Lung (tissue), 12 donors: Measurements from ENCODE around the gene SLC26A11. TPM values are rescaled to one million over a fixed set of nuclear protein-coding genes. Genes with fewer than 3 reads are reported as not detected.

Experiments used
- ATAC-seq: fragments of 200-7000 bp; cut with Tn5 transposase; one replicate; pipeline ENCODE4 v1.9.1; 2020; ENCODE audit warnings: moderate number of reproducible peaks; ENCODE audit not compliant: insufficient read depth, low FRiP score
- DNase-seq, 3 donors: peaks; one replicate each; pipeline ENCODE4 v3.0.0-alpha.2; 2013 to 2017
- H3K27ac ChIP-seq, 2 donors: one replicate each; pipeline ENCODE4 v1.5.1; 2013; ENCODE audit warnings: mild to moderate bottlenecking in 2 of 2, moderate library complexity in 2 of 2, control low read depth in 1 of 2, inconsistent platforms in 1 of 2, low read depth in 1 of 2, low read length in 1 of 2
- H3K27me3 ChIP-seq, 3 donors: one replicate each; pipeline ENCODE4 v1.5.1; 2013; ENCODE audit warnings: low read length in 2 of 3; ENCODE audit not compliant: control insufficient read depth in 3 of 3, insufficient read depth in 3 of 3
- H3K36me3 ChIP-seq, 4 donors: one replicate each; pipeline ENCODE4 v1.5.1; 2013; ENCODE audit warnings: low read length in 4 of 4, mild to moderate bottlenecking in 1 of 4, moderate library complexity in 1 of 4; ENCODE audit not compliant: control insufficient read depth in 4 of 4, insufficient read depth in 4 of 4
- H3K4me1 ChIP-seq, 5 donors: one replicate each; pipeline ENCODE4 v1.5.1; 2013; ENCODE audit warnings: low read length in 5 of 5, mild to moderate bottlenecking in 2 of 5, moderate library complexity in 1 of 5; ENCODE audit not compliant: control insufficient read depth in 5 of 5, insufficient read depth in 5 of 5
- H3K4me3 ChIP-seq: one replicate; pipeline ENCODE4 v1.5.1; 2013; ENCODE audit warnings: mild to moderate bottlenecking, control low read depth, moderate library complexity
- H3K9ac ChIP-seq, 2 donors: one replicate each; pipeline ENCODE4 v1.5.1; 2013; ENCODE audit warnings: low read length in 2 of 2, control low read depth in 1 of 2; ENCODE audit not compliant: insufficient read depth in 1 of 2
- H3K9me3 ChIP-seq, 4 donors: one replicate each; pipeline ENCODE4 v1.5.1; 2013; ENCODE audit warnings: low read length in 3 of 4, mild to moderate bottlenecking in 1 of 4, moderate library complexity in 1 of 4; ENCODE audit not compliant: control insufficient read depth in 4 of 4, insufficient read depth in 3 of 4
- CTCF ChIP-seq: IDR thresholded peaks from 2 replicates; pipeline ENCODE4 v1.5.1; 2012; ENCODE audit warnings: mild to moderate bottlenecking; ENCODE audit errors: control extremely low read depth, extremely low read depth
- WGBS, 2 donors: extraction: QIAGEN DNeasy Blood & Tissue Kit; methylation state at CpG; one replicate each; pipeline ENCODE4 v1.1.7; 2013; 5-methylcytosine and 5-hydroxymethylcytosine counted together
- polyA plus RNA-seq, 2 donors: library from polyadenylated mRNA; stranded (reverse); fragments of 200-250 nt; gene quantifications; one replicate each; pipeline ENCODE4 v1.2.1, GENCODE V29; 2013
- total RNA-seq, 2 donors: library from RNA; depleted of rRNA in 1 of 2; stranded (reverse); fragments of >200 nt in 1 of 2; gene quantifications; one replicate each; pipeline ENCODE4 v1.2.1, GENCODE V29; 2014 to 2021
- donor health status: control.
- donor health status: control.
- donor health status: Bipolar disorder and iron deficiency.
- donor health status: healthy.
- donor health status: DM: yes; HTN: yes; CAD: no.

SLC26A11 gene
- total and polyA plus RNA-seq, 4 donors, result 25.0 to 37.0 (median 31.0) TPM

GRCh38 chr17:80287806-80288567 lies 67.8 kb downstream of the SLC26A11 start:
- no peaks in the 10 kb centered on the region for H3K4me1 ChIP-seq
- WGBS, 2 donors, result 75 to 86% methylated on average over 21 to 22 of the region's 22 CpGs
- peaks cover 17 to 54% (median 20%) of the 10 kb centered on the region in 4 donors for H3K36me3 ChIP-seq
- TF ChIP-seq CTCF, result no peak
- no peak for DNase-seq
- H3K27me3 ChIP-seq, result no peaks in the 10 kb centered on the region
- H3K9ac ChIP-seq, result no peak overlapping the region
- no peak overlapping the region for H3K4me3 ChIP-seq
- H3K9me3 ChIP-seq, result no peaks in the 10 kb centered on the region
- H3K27ac ChIP-seq, result no peak overlapping the region
- ATAC-seq, result no peak

GRCh38 chr17:80289616-80290015 lies 69.4 kb downstream of the SLC26A11 start:
- H3K4me1 ChIP-seq, result no peaks in the 10 kb centered on the region
- DNase-seq, result no peak
- no peak overlapping the region for H3K4me3 ChIP-seq
- WGBS, 2 donors, result 38 to 53% methylated on average over 6 of the region's 6 CpGs
- no peak for TF ChIP-seq CTCF
- H3K36me3 ChIP-seq, result peaks cover 17 to 60% (median 26%) of the 10 kb centered on the region in 4 donors
- no peak for ATAC-seq
- no peaks in the 10 kb centered on the region for H3K9me3 ChIP-seq
- no peak overlapping the region for H3K9ac ChIP-seq
- no peak overlapping the region for H3K27ac ChIP-seq
- no peaks in the 10 kb centered on the region for H3K27me3 ChIP-seq

GRCh38 chr17:80290156-80290555 lies 69.9 kb downstream of the SLC26A11 start:
- peaks cover 17 to 65% (median 31%) of the 10 kb centered on the region in 4 donors for H3K36me3 ChIP-seq
- WGBS, 2 donors, result 94 to 96% methylated on average over 25 of the region's 25 CpGs
- no peak for DNase-seq

More at GRCh38 chr17:80290156-80290555, 69.9 kb downstream of the SLC26A11 start:
- Histone ChIP-seq H3K27ac (no peak overlapping the region), H3K9me3 (no peaks in the 10 kb centered on the region), H3K27me3 (no peaks in the 10 kb centered on the region), H3K9ac (no peak overlapping the region), H3K4me1 (no peaks in the 10 kb centered on the region), H3K4me3 (no peak overlapping the region)
- TF ChIP-seq CTCF, result no peak
- no peak for ATAC-seq
